CD4-positive, alpha-beta T cell treated with Interleukin-21 for 1 hour (primary cell): Measurements from ENCODE around the gene FKBP1A.
"Not testable (repeated sequence)": the region's sequence is repeated elsewhere in the genome, so short reads cannot be mapped to it uniquely, and the experiment has no call there.

ENCODE experiments used
- DNase-seq: peaks from one replicate; pipeline ENCODE4 v3.0.0-alpha.2; 2020

FKBP1A gene

GRCh38 chr20:1362484-1362883 is 30.4 kb downstream of the FKBP1A start:
- no peak for DNase-seq

DNA sequence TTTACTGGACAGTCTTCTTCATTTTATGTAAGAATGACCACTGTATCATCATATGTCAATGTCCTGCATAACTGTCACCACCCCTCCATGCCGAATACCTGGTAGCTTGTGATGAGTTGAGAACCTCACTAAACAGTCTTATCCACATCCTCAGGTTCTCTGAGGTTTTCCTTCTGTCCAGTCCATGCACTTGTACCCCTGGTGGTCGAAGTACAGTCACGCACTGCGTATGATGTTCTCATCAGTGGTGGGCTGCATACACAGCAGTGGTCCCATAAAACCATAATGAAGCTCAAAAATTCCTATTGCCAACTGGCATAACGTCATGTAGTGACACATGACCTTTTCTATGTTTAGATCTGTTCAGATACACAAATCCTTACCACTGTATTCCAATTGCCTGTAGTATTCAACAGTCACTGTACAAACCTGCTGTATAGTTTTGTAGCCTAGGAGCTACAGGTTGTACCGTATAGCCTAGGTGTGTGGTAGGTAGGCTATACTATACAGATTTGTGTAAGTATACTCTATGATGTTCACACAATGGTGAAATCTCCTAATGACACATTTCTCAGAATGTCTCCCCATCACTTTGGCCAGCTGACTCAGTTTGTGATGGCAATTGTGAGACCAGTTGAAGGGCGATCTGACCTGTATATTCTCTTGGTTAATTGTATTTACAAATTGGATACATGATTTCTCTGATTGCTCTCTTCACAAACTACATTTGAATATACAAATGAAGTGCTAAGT is 32.6 kb downstream of the FKBP1A start:
- no peak for DNase-seq

DNA sequence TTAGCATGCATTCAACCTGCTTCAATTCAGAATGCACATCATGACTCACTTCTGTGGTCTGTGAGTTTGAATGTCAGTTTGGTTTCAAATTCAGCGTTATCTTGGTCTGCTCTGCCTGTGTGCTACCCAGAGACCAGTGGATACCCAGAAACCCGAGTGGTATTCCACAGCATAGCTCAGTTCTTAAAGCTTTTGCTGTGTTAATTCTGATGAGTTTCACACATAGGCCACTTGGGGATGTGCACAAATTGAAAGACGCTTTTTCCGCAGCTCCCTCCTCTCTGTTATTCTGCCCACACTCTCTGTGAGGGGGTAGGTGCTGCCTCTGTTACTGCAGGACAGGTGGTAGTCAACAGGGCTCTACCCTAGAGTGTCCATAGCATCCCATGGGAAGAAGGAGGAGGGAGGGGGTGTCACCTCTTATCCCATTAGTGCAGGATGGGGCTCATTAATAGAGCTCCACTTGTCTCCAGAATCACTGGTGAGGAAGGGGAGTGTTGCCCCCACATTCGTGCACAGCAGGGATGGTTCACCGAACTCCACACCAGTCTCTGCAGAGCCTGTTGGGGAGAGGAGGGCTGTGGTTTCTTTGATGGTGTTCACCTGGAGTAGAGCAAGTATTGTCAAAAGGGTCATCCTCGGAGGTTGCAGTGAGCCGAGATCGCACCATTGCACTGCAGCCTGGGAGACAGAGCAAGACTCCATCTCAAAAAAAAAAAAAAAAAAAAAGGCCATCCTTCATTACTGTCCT is 34.8 kb downstream of the FKBP1A start:
- no peak for DNase-seq

DNA sequence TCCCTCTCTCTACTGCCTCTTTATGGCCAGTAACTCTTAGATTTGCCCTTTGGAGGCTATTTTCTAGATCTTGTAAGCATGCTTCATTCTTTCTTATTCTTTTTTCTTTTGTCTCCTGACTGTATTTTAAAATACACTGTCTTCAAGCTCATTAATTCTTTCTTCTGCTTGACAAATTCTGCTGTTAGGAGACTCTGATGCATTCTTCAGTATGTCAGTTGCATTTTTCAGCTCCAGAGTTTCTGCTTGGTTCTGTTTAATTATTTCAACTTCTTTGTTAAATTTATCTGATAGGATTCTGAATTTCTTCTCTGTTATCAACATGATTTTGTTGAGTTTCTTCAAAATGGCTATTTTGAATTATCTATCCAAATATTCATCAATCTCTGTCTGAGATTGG is 38.9 kb downstream of the FKBP1A start:
- no peak for DNase-seq

GRCh38 chr20:1346315-1346969 is 46.4 kb downstream of the FKBP1A start:
- no peak for DNase-seq

- DNase-seq: no peak
Observed at GRCh38 chr20:1345756-1346093, 47.1 kb downstream of the FKBP1A start.

DNA sequence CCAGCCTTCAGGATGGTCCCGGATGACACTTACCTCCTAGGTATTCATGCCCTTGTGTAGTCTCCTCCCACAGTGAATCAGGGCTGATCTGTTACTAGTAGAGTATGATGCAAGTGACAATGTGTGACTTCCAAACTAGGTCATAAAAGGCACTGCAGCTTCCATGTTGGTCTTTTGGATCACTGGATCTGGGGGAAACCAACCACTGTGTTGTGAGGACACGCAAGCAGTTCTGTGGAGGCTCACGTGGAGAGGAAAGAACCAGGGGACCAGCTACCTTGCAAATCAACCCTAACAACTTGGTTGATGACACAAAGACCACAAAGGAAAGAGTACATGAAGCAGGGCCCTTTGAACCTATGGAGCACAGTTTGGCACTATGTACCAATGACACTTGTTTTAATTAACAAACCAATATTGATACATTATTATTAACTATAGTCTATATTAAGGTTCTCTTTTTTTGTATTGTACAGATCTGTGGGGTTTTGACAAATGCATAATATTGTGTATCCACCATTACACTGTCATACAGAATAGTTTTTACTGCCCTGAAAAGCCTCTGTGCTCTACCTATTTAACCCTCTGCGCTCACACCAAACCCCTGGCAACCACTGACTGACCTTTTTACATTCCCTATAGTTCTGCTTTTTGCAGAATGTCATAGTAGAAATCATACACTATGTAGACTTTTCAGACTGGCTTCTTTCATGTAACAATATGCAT is 47.7 kb downstream of the FKBP1A start:
- DNase-seq: no peak

GRCh38 chr20:1343446-1344124 is 49.3 kb downstream of the FKBP1A start:
- DNase-seq: not testable (repeated sequence)

- no peak for DNase-seq
Observed at GRCh38 chr20:1341561-1342265, 51.1 kb downstream of the FKBP1A start.

GRCh38 chr20:1338801-1339200 is 54.1 kb downstream of the FKBP1A start:
- no peak for DNase-seq

DNA sequence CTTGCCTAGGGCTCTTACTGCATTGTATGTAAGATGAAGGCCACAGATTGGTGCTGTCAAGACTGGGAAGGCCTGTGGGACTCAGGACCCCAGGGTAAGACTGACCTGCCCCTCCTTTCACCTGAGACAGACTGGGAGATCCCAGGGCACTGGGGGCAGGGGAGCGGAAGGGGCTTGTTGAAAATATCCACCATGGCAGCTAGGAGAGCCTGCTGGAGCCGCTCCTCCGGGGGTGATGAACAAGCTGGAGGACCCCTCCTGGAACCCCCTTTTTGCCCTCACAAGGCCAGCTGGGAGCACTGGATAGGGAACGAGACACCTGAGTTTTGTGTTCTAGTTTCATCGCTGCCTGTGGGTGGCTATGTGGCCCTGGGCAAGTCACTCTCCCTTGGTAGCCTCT is 54.8 kb downstream of the FKBP1A start:
- DNase-seq: no peak

DNA sequence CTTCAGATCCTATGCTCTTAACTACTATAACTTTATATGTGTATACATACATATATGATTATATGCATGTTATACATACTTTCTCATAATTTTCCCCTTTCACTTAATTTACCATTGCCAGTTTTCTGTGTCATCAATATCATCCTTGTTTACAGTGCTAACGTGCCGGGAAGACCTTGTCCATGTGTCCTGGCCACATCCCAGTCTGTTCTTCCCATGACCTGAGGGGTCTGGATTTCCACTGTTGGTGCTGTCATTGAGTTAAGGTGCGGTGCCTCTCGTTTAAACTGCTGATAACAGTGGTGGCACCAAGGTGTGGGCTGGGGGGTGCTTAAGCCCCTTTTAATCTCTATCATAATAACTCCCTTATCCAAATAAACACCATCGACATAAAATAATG is 55.4 kb downstream of the FKBP1A start:
- no peak for DNase-seq

DNA sequence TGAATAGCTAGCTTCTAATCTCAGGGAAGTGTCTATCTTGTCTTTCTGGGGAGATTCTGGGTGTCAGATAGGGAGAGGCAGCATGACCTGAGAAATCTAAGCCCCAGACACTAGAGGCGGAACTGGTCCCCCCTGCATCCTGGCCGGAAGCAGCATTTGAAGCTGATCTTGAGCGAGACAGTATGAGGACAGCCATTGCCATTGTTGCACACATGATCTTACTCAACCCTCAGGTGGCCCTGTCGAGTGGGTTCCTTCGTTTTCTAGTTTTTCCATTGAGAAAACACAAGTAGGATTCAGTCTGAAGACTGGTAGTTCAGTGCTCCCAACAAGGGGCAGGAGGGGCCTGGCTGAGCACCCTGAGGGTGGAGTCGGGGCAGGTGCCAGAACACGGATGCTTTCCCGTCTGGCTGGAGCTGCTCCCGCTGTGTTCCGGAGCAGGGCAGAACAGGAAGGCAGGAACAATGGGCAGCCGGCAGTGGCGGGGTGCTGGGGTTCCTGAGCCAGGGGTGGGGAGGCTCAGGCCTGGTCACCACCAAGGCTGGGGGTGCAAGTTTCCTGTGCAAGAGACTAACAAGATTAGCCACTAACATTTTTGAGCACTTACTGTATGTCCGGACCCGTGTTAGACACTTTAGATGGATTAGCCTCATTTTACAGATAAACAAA is 56.0 kb downstream of the FKBP1A start:
- no peak for DNase-seq

- no peak for DNase-seq
Observed at GRCh38 chr20:1335961-1336698, 56.7 kb downstream of the FKBP1A start.

GRCh38 chr20:1334761-1335160 is 58.1 kb downstream of the FKBP1A start:
- DNase-seq: no peak

DNA sequence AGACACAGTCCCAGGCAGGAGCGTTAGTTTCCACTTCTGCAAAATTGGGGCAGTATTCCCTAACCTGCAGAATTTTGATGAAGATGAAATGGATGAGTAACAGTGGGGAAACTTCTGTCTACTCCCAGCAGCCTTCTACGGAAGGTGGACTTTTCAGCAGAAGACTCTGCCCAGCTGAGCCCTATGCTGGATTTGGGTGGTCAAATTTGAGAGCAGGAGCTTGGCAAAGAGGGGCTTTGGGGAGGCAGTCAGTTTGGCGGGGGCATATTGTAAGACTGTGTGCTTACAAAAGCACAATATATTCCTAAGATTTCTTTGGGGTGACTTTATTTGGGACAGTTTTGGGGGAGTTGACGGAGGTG is 58.5 kb downstream of the FKBP1A start:
- no peak for DNase-seq

- no peak for DNase-seq
Observed at GRCh38 chr20:1333462-1334369, 59.1 kb downstream of the FKBP1A start.

DNA sequence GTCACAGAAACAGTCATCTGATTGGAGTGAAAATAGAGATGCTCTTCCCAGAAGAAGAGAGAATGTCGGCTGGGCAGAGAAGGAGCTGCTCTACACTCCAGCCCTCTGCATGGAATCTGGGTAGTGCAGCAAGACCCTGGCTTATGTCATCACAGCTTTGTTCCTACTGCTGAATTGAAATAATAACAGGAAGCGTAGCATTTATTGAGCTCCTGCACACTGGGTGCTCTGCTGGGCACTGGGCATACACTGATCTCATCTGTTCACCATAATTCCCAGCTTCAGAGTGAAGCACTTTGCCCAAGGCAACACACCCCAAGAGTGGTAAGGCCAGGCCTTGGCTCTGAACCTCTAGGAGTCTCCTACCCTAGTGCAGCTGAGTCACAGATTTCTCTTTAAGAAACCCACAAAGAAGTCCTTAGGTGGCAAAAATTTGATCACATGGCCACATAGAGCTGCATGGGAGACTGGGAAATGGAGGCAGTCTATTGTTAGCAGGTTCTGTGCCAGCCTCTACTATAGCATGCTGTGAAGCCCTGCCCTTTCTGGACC is 60.0 kb downstream of the FKBP1A start:
- DNase-seq: no peak

DNA sequence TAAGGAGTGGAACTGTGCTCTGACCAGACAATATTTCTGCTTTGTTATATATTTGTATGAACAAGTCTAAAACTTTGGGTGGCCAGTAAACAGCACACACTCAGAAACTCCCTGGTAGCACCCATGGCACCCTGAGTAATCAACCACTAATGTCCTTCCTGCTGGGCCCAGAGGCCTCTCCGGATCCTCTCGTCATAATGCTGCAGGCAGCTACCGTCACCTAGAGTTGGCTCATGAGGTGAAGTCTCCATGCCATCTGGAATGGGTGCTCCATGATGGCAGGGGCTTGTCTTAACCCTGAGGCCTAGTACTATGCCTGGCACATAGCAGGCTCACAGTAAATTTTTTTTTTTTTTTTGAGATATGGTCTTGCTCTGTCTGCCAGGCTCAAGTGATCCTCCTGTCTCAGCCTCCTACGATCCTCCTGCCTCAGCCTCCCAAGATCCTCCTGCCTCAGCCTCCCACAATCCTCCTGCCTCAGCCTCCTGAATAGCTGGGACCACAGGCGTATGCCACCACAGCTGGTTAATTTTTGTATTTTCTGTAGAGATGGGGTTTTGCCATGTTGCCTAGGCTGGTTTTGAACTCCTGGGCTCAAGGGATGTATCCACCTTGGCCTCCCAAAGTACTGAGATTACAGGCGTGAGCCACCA is 60.9 kb downstream of the FKBP1A start:
- DNase-seq: no peak
